IMR-90 (cell line): Measurements from ENCODE around the gene PCSK6. TPM values are rescaled to one million over a fixed set of nuclear protein-coding genes. Genes with fewer than 3 reads are reported as not detected.

Experiments used
- ATAC-seq: fragments of 200-7000 bp; cut with Tn5 transposase; 2 replicates; pipeline ENCODE4 v1.9.1; 2020; ENCODE audit warnings: low read depth, mild to moderate bottlenecking, moderate library complexity
- BruUV-seq: library from RNA; stranded (reverse); fragments of 400-500 nt; replicated peaks from 2 replicates; lab custom pipeline; 2021; lab: Mats Ljungman, UMichigan
- CTCF ChIA-PET: fragments of 300-600 bp; formaldehyde crosslinking; extraction: SDS; loops from one replicate; lab custom pipeline; 2021; ENCODE audit warnings: antibody characterized with exemption; lab: Yijun Ruan, JAX
- POLR2A ChIA-PET: fragments of 300-600 bp; sonication (Branson Sonifier 250); formaldehyde crosslinking; loops from one replicate; lab custom pipeline; 2022; ENCODE audit warnings: antibody characterized with exemption; ENCODE audit not compliant: unreplicated experiment; lab: Charles Lee
- DNase-seq: peaks from one replicate; pipeline ENCODE4 v3.0.0; 2013
- H2AFZ ChIP-seq: replicated peaks from 2 replicates; pipeline ENCODE3; 2013; ENCODE audit warnings: low read length, mild to moderate bottlenecking; ENCODE audit not compliant: poor library complexity
- H2AK5ac ChIP-seq: 2 replicates; pipeline ENCODE4 v1.6.1; 2013; ENCODE audit warnings: low read depth, low read length, inconsistent platforms
- H2AK9ac ChIP-seq: replicated peaks from 2 replicates; pipeline ENCODE3; 2013; ENCODE audit warnings: mild to moderate bottlenecking, low read depth, low read length, moderate library complexity; ENCODE audit not compliant: poor library complexity
- H2BK120ac ChIP-seq: 2 replicates; pipeline ENCODE4 v1.6.1; 2013; ENCODE audit warnings: low read depth, low read length, inconsistent platforms
- H2BK15ac ChIP-seq: 3 replicates; pipeline ENCODE4 v1.6.1; 2013; ENCODE audit warnings: low read depth, low read length, inconsistent platforms
- H2BK20ac ChIP-seq: 2 replicates; pipeline ENCODE4 v1.6.1; 2013; ENCODE audit warnings: low read depth, mild to moderate bottlenecking, inconsistent platforms, low read length, moderate library complexity
- H2BK5ac ChIP-seq: 2 replicates; pipeline ENCODE4 v1.6.1; 2013; ENCODE audit warnings: mild to moderate bottlenecking, low read depth, low read length, inconsistent platforms; ENCODE audit not compliant: poor library complexity, severe bottlenecking
- H3K14ac ChIP-seq: replicated peaks from 2 replicates; pipeline ENCODE4 v1.6.1; 2013; ENCODE audit warnings: low read depth, low read length, inconsistent platforms
- H3K18ac ChIP-seq: 2 replicates; pipeline ENCODE4 v1.6.1; 2013; ENCODE audit warnings: low read depth, low read length, control low read depth
- H3K23ac ChIP-seq: 2 replicates; pipeline ENCODE4 v1.6.1; 2013; ENCODE audit warnings: low read depth, low read length, inconsistent platforms
- H3K27ac ChIP-seq: 2 replicates; pipeline ENCODE4 v1.5.1; 2013; ENCODE audit warnings: mild to moderate bottlenecking, control low read depth, low read length; ENCODE audit not compliant: insufficient read depth
- H3K27me3 ChIP-seq: 2 replicates; pipeline ENCODE4 v1.6.1; 2013; ENCODE audit warnings: low read length; ENCODE audit not compliant: control insufficient read depth, insufficient read depth
- H3K36me3 ChIP-seq: 2 replicates; pipeline ENCODE4 v1.6.1; 2013; ENCODE audit warnings: low read length, mixed read lengths; ENCODE audit not compliant: control insufficient read depth, insufficient read depth
- H3K4ac ChIP-seq: 2 replicates; pipeline ENCODE4 v1.6.1; 2013; ENCODE audit warnings: low read depth, low read length, inconsistent platforms
- H3K4me1 ChIP-seq: 2 replicates; pipeline ENCODE4 v1.6.1; 2013; ENCODE audit warnings: low read length, mixed read lengths; ENCODE audit not compliant: control insufficient read depth, insufficient read depth
- H3K4me2 ChIP-seq: 2 replicates; pipeline ENCODE4 v1.6.1; 2013; ENCODE audit warnings: low read depth, mild to moderate bottlenecking, control low read depth, low read length, moderate library complexity
- H3K4me3 ChIP-seq: 2 replicates; pipeline ENCODE4 v1.5.1; 2013; ENCODE audit warnings: low read depth, mild to moderate bottlenecking, control low read depth, low read length, moderate library complexity; ENCODE audit not compliant: insufficient read depth
- H3K56ac ChIP-seq: 2 replicates; pipeline ENCODE4 v1.6.1; 2013; ENCODE audit warnings: low read length, inconsistent platforms; ENCODE audit not compliant: insufficient read depth; ENCODE audit errors: extremely low read depth
- H3K79me1 ChIP-seq, 2 experiments: 2 replicates each; pipeline ENCODE4 v1.6.1; 2013; ENCODE audit warnings: low read length in 2 of 2, inconsistent platforms in 1 of 2, low read depth in 1 of 2
- H3K9ac ChIP-seq: 2 replicates; pipeline ENCODE4 v1.6.1; 2013; ENCODE audit warnings: low read depth, low read length, control low read depth
- H3K9me1 ChIP-seq: 2 replicates; pipeline ENCODE4 v1.6.1; 2013; ENCODE audit warnings: low read length, inconsistent platforms; ENCODE audit not compliant: insufficient read depth
- H3K9me3 ChIP-seq: 2 replicates; pipeline ENCODE4 v1.6.1; 2013; ENCODE audit warnings: low read length; ENCODE audit not compliant: control insufficient read depth, insufficient read depth
- H4K20me1 ChIP-seq: 2 replicates; pipeline ENCODE4 v1.6.1; 2013; ENCODE audit warnings: low read length, inconsistent platforms; ENCODE audit not compliant: insufficient read depth
- H4K5ac ChIP-seq: 2 replicates; pipeline ENCODE4 v1.6.1; 2013; ENCODE audit warnings: mild to moderate bottlenecking, low read depth, low read length, control low read depth
- H4K8ac ChIP-seq, 2 experiments: 2 replicates each; pipeline ENCODE4 v1.6.1; 2013; ENCODE audit warnings: low read depth in 2 of 2, low read length in 2 of 2, control low read depth in 1 of 2, inconsistent platforms in 1 of 2
- H4K91ac ChIP-seq: 2 replicates; pipeline ENCODE4 v1.6.1; 2013; ENCODE audit warnings: low read depth, low read length, inconsistent platforms; ENCODE audit not compliant: insufficient read depth
- BHLHE40 ChIP-seq: fragments of 150-350 bp; IDR thresholded peaks from 2 replicates; pipeline ENCODE4 v1.6.1; 2016; ENCODE audit warnings: mild to moderate bottlenecking, low read depth, low read length
- CEBPB ChIP-seq: IDR thresholded peaks from 2 replicates; pipeline ENCODE4 v1.6.1; 2012; ENCODE audit warnings: low read depth, low read length, improper control_type of control experiment
- CHD1 ChIP-seq: IDR thresholded peaks from 2 replicates; pipeline ENCODE4 v1.6.1; 2012; ENCODE audit warnings: low read depth, low read length, improper control_type of control experiment
- CTCF ChIP-seq: conservative IDR thresholded peaks from 2 replicates; pipeline ENCODE4 v1.5.1; 2012; ENCODE audit warnings: mild to moderate bottlenecking, low read depth, low read length, improper control_type of control experiment
- ELK1 ChIP-seq: fragments of 150-350 bp; IDR thresholded peaks from 2 replicates; pipeline ENCODE4 v1.6.1; 2016; ENCODE audit warnings: low read depth, mild to moderate bottlenecking, low read length, moderate library complexity, borderline replicate concordance
- FOS ChIP-seq: fragments of 150-350 bp; IDR thresholded peaks from 2 replicates; pipeline ENCODE4 v1.6.1; 2016; ENCODE audit warnings: low read depth, low read length
- MAFK ChIP-seq: IDR thresholded peaks from 2 replicates; pipeline ENCODE4 v1.6.1; 2012; ENCODE audit warnings: low read depth, low read length, improper control_type of control experiment
- MAZ ChIP-seq: IDR thresholded peaks from 2 replicates; pipeline ENCODE4 v1.6.1; 2012; ENCODE audit warnings: low read depth, mild to moderate bottlenecking, low read length, improper control_type of control experiment, moderate library complexity, borderline replicate concordance
- MXI1 ChIP-seq: IDR thresholded peaks from 2 replicates; pipeline ENCODE4 v1.6.1; 2012; ENCODE audit warnings: low read depth, mild to moderate bottlenecking, low read length, moderate library complexity, borderline replicate concordance
- NFE2L2 ChIP-seq: fragments of 150-350 bp; IDR thresholded peaks from 2 replicates; pipeline ENCODE4 v1.6.1; 2016; ENCODE audit warnings: low read depth, mild to moderate bottlenecking, low read length
- POLR2A ChIP-seq: IDR thresholded peaks from 2 replicates; pipeline ENCODE4 v1.6.1; 2012; ENCODE audit warnings: mild to moderate bottlenecking, low read depth, low read length
- RAD21 ChIP-seq: IDR thresholded peaks from 2 replicates; pipeline ENCODE4 v1.6.1; 2012; ENCODE audit warnings: low read length, improper control_type of control experiment
- RCOR1 ChIP-seq: IDR thresholded peaks from 2 replicates; pipeline ENCODE4 v1.6.1; 2012; ENCODE audit warnings: mild to moderate bottlenecking, low read length, improper control_type of control experiment; ENCODE audit not compliant: insufficient replicate concordance
- RFX5 ChIP-seq: IDR thresholded peaks from 2 replicates; pipeline ENCODE4 v1.8.0; 2012; ENCODE audit warnings: low read depth, mild to moderate bottlenecking, low read length, moderate library complexity
- SMC3 ChIP-seq: fragments of 150-350 bp; IDR thresholded peaks from 2 replicates; pipeline ENCODE4 v1.6.1; 2016; ENCODE audit warnings: low read depth, mild to moderate bottlenecking, antibody characterized with exemption, low read length, moderate library complexity
- USF2 ChIP-seq: fragments of 150-350 bp; IDR thresholded peaks from 2 replicates; pipeline ENCODE4 v1.6.1; 2017; ENCODE audit warnings: mild to moderate bottlenecking, antibody characterized with exemption, low read length, low read depth
- WGBS, 2 experiments: methylation state at CpG; one replicate each; pipeline versions ENCODE4 v1.1.5 to v1.1.7; 2013; ENCODE audit warnings: missing lambda C conversion rate in 2 of 2; ENCODE audit not compliant: insufficient read length in 1 of 2; ENCODE audit errors: extremely low coverage in 2 of 2; 5-methylcytosine and 5-hydroxymethylcytosine counted together
- dilution Hi-C: fragments of 300-500 bp; cut with HindIII; formaldehyde crosslinking; loops from one replicate; pipeline ENCODE4 v1.14.3; 2018; ENCODE audit warnings: low sequenced_read_pairs; ENCODE audit not compliant: unreplicated experiment
- in situ Hi-C: fragments of 300-500 bp; cut with MboI; formaldehyde crosslinking; loops from 3 replicates; pipeline ENCODE4 v1.14.3; 2019; ENCODE audit warnings: low sequenced_read_pairs, inconsistent platforms, mixed read lengths
- intact Hi-C: fragments of 100-400 bp; cut with micrococcal nuclease; formaldehyde crosslinking; loops from 2 replicates; pipeline ENCODE4 v1.10.0; 2022
- polyA plus RNA-seq, 3 experiments: library from polyadenylated mRNA; depleted of rRNA; stranded (reverse); fragments of >200 nt; gene quantifications; 2 replicates each; pipeline ENCODE4 v1.2.3, GENCODE V29; 2012; ENCODE audit warnings: low replicate concordance in 1 of 3
- total RNA-seq: library from RNA; depleted of rRNA; stranded (reverse); fragments of >200 nt; gene quantifications from 2 replicates; pipeline ENCODE4 v1.2.3, GENCODE V29; 2012

The PCSK6 gene
- total and polyA plus RNA-seq, 2 of the 4 experiments (the other 2 are of a cell fraction): not detected

- H3K9ac ChIP-seq: no peak overlapping the region
- no peak overlapping the region for H4K5ac ChIP-seq
- in situ Hi-C loops: no loop called here
- dilution Hi-C loops: no loop called here
- no peaks in the 10 kb centered on the region for H3K9me1 ChIP-seq
- CTCF ChIA-PET: no interaction called here
- no peak overlapping the region for H3K23ac ChIP-seq
- H2BK20ac ChIP-seq: no peak overlapping the region
- ATAC-seq: no peak
- H4K20me1 ChIP-seq: no peaks in the 10 kb centered on the region
- no peaks in the 10 kb centered on the region for H3K36me3 ChIP-seq
- H3K56ac ChIP-seq: no peak overlapping the region
- H2AK5ac ChIP-seq: no peak overlapping the region
- H2BK120ac ChIP-seq: no peak overlapping the region
- intact Hi-C loops: no loop called here
- H3K27me3 ChIP-seq: peaks cover 19% of the 10 kb centered on the region
- H3K18ac ChIP-seq: no peak overlapping the region
- no peak overlapping the region for H3K27ac ChIP-seq
- no peak for DNase-seq
- 100% methylated on average over 1 of the region's 4 CpGs; no CpG with 5 or more reads in 1 of the 2 experiments for WGBS, 2 experiments
- no peak overlapping the region for H3K4ac ChIP-seq
- no peak overlapping the region for H2BK15ac ChIP-seq
- H4K91ac ChIP-seq: no peak overlapping the region
- H2AFZ ChIP-seq: no peak overlapping the region
- BruUV-seq: no TSS peak
- POLR2A ChIA-PET: no interaction called here
- no peak overlapping the region for H3K4me3 ChIP-seq
- no peaks in the 10 kb centered on the region for H3K9me3 ChIP-seq
- H2AK9ac ChIP-seq: no peak overlapping the region
- no peak for TF ChIP-seq RAD21
- no peak for TF ChIP-seq CHD1
- no peak for TF ChIP-seq RFX5
- TF ChIP-seq MAFK: no peak
- TF ChIP-seq NFE2L2: no peak
- no peak for TF ChIP-seq BHLHE40
- no peak for TF ChIP-seq CEBPB
- TF ChIP-seq MAZ: no peak
- TF ChIP-seq ELK1: no peak
- TF ChIP-seq USF2: no peak
- TF ChIP-seq RCOR1: no peak
- no peak for TF ChIP-seq POLR2A
- no peak for TF ChIP-seq CTCF
- no peak for TF ChIP-seq FOS
- TF ChIP-seq SMC3: no peak
- TF ChIP-seq MXI1: no peak
- H3K14ac ChIP-seq: no peak overlapping the region
- no peak overlapping the region for H3K4me2 ChIP-seq
- no peak overlapping the region for H4K8ac ChIP-seq
- no peaks in the 10 kb centered on the region for H3K79me1 ChIP-seq
- H2BK5ac ChIP-seq: no peak overlapping the region
- no peaks in the 10 kb centered on the region for H3K4me1 ChIP-seq
Observed at GRCh38 chr15:101303408-101303807, 186.1 kb downstream of the PCSK6 start.
